HG03066 (cell line): ENCODE results near the gene LSP1.
"Not testable (repeated sequence)": the region's sequence is repeated elsewhere in the genome, so short reads cannot be mapped to it uniquely, and the experiment has no call there.

ENCODE experiments used
- ATAC-seq: cut with Tn5 transposase; IDR thresholded peaks from one replicate; pipeline ENCODE4 v1.9.1; 2021; ENCODE audit warnings: low read depth; ENCODE audit not compliant: unreplicated experiment

LSP1 gene

GRCh38 chr11:1862588-1863351 is 9.9 kb downstream of the LSP1 start:
- ATAC-seq: no peak

- ATAC-seq: no peak
These were observed 10.7 kb downstream of the LSP1 start for GRCh38 chr11:1863352-1864216.

GRCh38 chr11:1864231-1864630 is 11.3 kb downstream of the LSP1 start:
- ATAC-seq: no peak

- ATAC-seq: no peak
These were observed 12.2 kb downstream of the LSP1 start for GRCh38 chr11:1864831-1865665.

- no peak for ATAC-seq
These were observed 13.3 kb downstream of the LSP1 start for GRCh38 chr11:1866226-1866625.

- ATAC-seq: no peak
These were observed 13.9 kb downstream of the LSP1 start for GRCh38 chr11:1866776-1867175.

GRCh38 chr11:1867381-1867780 is 14.5 kb downstream of the LSP1 start:
- no peak for ATAC-seq

GRCh38 chr11:1868056-1868635 is 15.3 kb downstream of the LSP1 start:
- ATAC-seq: no peak

- no peak for ATAC-seq
These were observed 15.9 kb downstream of the LSP1 start for GRCh38 chr11:1868636-1869291.

- no peak for ATAC-seq
These were observed 16.8 kb downstream of the LSP1 start for GRCh38 chr11:1869427-1870325.

GRCh38 chr11:1870326-1870696 is 17.4 kb downstream of the LSP1 start:
- ATAC-seq: no peak

- ATAC-seq: no peak
These were observed 18.0 kb downstream of the LSP1 start for GRCh38 chr11:1870721-1871466.

GRCh38 chr11:1871531-1871930 is 18.6 kb downstream of the LSP1 start:
- ATAC-seq: no peak

GRCh38 chr11:1872267-1872985 is 19.5 kb downstream of the LSP1 start:
- no peak for ATAC-seq

GRCh38 chr11:1873048-1873812 is 20.3 kb downstream of the LSP1 start:
- ATAC-seq: no peak

- ATAC-seq: not testable (repeated sequence)
These were observed 20.9 kb downstream of the LSP1 start for GRCh38 chr11:1873813-1874150.

- ATAC-seq: not testable (repeated sequence)
These were observed 21.7 kb downstream of the LSP1 start for GRCh38 chr11:1874441-1875092.
